HepG2 (cell line): ENCODE data around the gene SPATA25. TPM values are rescaled to one million over a fixed set of nuclear protein-coding genes. Genes with fewer than 3 reads are reported as not detected.

ENCODE experiments used
- AGO1 ChIP-seq: fragments of 200-400 bp; formaldehyde crosslinking; IDR thresholded peaks from 2 replicates; pipeline ENCODE4 v1.6.1; 2017; ENCODE audit warnings: mild to moderate bottlenecking, low read depth, low read length, moderate library complexity; ENCODE audit not compliant: poor library complexity, severe bottlenecking
- BRCA1 ChIP-seq: sonication (generic); formaldehyde crosslinking; IDR thresholded peaks from 2 replicates; pipeline ENCODE4 v1.4.0; 2020; ENCODE audit warnings: missing genetic modification reagents
- CSRNP1 ChIP-seq: sonication (generic); formaldehyde crosslinking; IDR thresholded peaks from 2 replicates; pipeline ENCODE4 v1.8.1; 2023; ENCODE audit warnings: mild to moderate bottlenecking, missing genetic modification reagents
- EED ChIP-seq: sonication (generic); formaldehyde crosslinking; IDR thresholded peaks from 2 replicates; pipeline ENCODE4 v1.5.0; 2020; ENCODE audit warnings: mild to moderate bottlenecking, missing genetic modification reagents
- FOSL1 ChIP-seq: sonication (generic); formaldehyde crosslinking; IDR thresholded peaks from 2 replicates; pipeline ENCODE4 v1.9.0; 2021; ENCODE audit warnings: missing genetic modification reagents, borderline replicate concordance
- HMG20A ChIP-seq: IDR thresholded peaks from 2 replicates; pipeline ENCODE4 v1.6.1; 2016; ENCODE audit warnings: borderline replicate concordance
- HOXA3 ChIP-seq: sonication (generic); formaldehyde crosslinking; IDR thresholded peaks from 2 replicates; pipeline ENCODE4 v1.5.0; 2020; ENCODE audit warnings: missing genetic modification reagents
- IRF1 ChIP-seq: sonication (generic); formaldehyde crosslinking; IDR thresholded peaks from 2 replicates; pipeline ENCODE4 v1.4.0; 2020; ENCODE audit warnings: low read depth, mild to moderate bottlenecking, missing genetic modification reagents
- JUND ChIP-seq: sonication (generic); formaldehyde crosslinking; IDR thresholded peaks from 2 replicates; pipeline ENCODE4 v1.8.0; 2022; ENCODE audit warnings: mild to moderate bottlenecking, missing genetic modification reagents
- LCORL ChIP-seq, 2 experiments: fragments of 450-650 bp in 1 of 2; sonication (generic) in 1 of 2; formaldehyde crosslinking in 1 of 2; IDR thresholded peaks; 2 replicates each; pipeline versions ENCODE4 v1.5.0 to v1.6.1; 2017 to 2020; ENCODE audit warnings: antibody characterized with exemption in 1 of 2, missing genetic modification reagents in 1 of 2
- NKX3-1 ChIP-seq: sonication (generic); formaldehyde crosslinking; IDR thresholded peaks from 2 replicates; pipeline ENCODE4 v1.5.0; 2020; ENCODE audit warnings: missing genetic modification reagents
- PHF8 ChIP-seq: sonication (generic); formaldehyde crosslinking; IDR thresholded peaks from 2 replicates; pipeline ENCODE4 v1.5.0; 2020; ENCODE audit warnings: missing genetic modification reagents
- POGZ ChIP-seq: sonication (generic); formaldehyde crosslinking; IDR thresholded peaks from 2 replicates; pipeline ENCODE4 v1.4.0; 2020; ENCODE audit warnings: mild to moderate bottlenecking, missing genetic modification reagents
- RBM39 ChIP-seq: fragments of 200-400 bp; formaldehyde crosslinking; IDR thresholded peaks from one replicate; pipeline ENCODE4 v1.6.1; 2018; ENCODE audit warnings: antibody characterized with exemption, mild to moderate bottlenecking, low read depth, low read length; ENCODE audit not compliant: poor library complexity, severe bottlenecking
- TBX3 ChIP-seq: fragments of 450-650 bp; IDR thresholded peaks from 2 replicates; pipeline ENCODE4 v1.6.1; 2017; ENCODE audit warnings: antibody characterized with exemption, mild to moderate bottlenecking, inconsistent platforms, borderline replicate concordance
- TFDP2 ChIP-seq: sonication (generic); formaldehyde crosslinking; IDR thresholded peaks from 2 replicates; pipeline ENCODE4 v1.4.0; 2020; ENCODE audit warnings: missing genetic modification reagents
- THAP11 ChIP-seq: IDR thresholded peaks from 2 replicates; pipeline ENCODE4 v1.6.1; 2016; ENCODE audit warnings: missing biosample characterization, missing genetic modification reagents
- TP53 ChIP-seq: sonication (generic); formaldehyde crosslinking; conservative IDR thresholded peaks from 2 replicates; pipeline ENCODE4 v1.4.0; 2020; ENCODE audit warnings: missing genetic modification reagents
- ZBTB42 ChIP-seq: sonication (generic); formaldehyde crosslinking; IDR thresholded peaks from 2 replicates; pipeline ENCODE4 v1.5.0; 2020; ENCODE audit warnings: mild to moderate bottlenecking, missing genetic modification reagents
- ZMAT5 ChIP-seq: sonication (generic); formaldehyde crosslinking; IDR thresholded peaks from 2 replicates; pipeline ENCODE4 v1.5.0; 2020; ENCODE audit warnings: mild to moderate bottlenecking, low read depth, missing genetic modification reagents, borderline replicate concordance
- ZNF17 ChIP-seq: sonication (generic); formaldehyde crosslinking; IDR thresholded peaks from 2 replicates; pipeline ENCODE4 v1.5.0; 2020; ENCODE audit warnings: mild to moderate bottlenecking, missing genetic modification reagents
- ZNF20 ChIP-seq: sonication (generic); formaldehyde crosslinking; IDR thresholded peaks from 2 replicates; pipeline ENCODE4 v1.4.0; 2020; ENCODE audit warnings: mild to moderate bottlenecking, moderate library complexity, missing genetic modification reagents
- ZNF510 ChIP-seq: sonication (generic); formaldehyde crosslinking; IDR thresholded peaks from 2 replicates; pipeline ENCODE4 v1.4.0; 2020; ENCODE audit warnings: low read depth, mild to moderate bottlenecking, missing genetic modification reagents
- ZNF572 ChIP-seq: sonication (generic); formaldehyde crosslinking; IDR thresholded peaks from 2 replicates; pipeline ENCODE4 v1.5.1; 2020; ENCODE audit warnings: mild to moderate bottlenecking, missing genetic modification reagents
- ZNF580 ChIP-seq: IDR thresholded peaks from 2 replicates; pipeline ENCODE4 v1.6.1; 2016; ENCODE audit warnings: low read depth, borderline replicate concordance
- ZNF781 ChIP-seq: sonication (generic); formaldehyde crosslinking; IDR thresholded peaks from 2 replicates; pipeline ENCODE4 v1.5.1; 2020; ENCODE audit warnings: borderline replicate concordance, mild to moderate bottlenecking, missing genetic modification reagents; ENCODE audit errors: not compliant biosample characterization
- polyA plus RNA-seq, 8 experiments: library from polyadenylated mRNA; depleted of rRNA in 3 of 8; stranded (reverse) in 7 of 8; unstranded in 1 of 8; fragments of >200 nt; fragmentation: Illumina TruSeq in 4 of 8; extraction: Trizol in 4 of 8; gene quantifications; 2 replicates each; pipeline versions ENCODE4 v1.2.1 to v1.2.3, GENCODE V29; 2011 to 2016; ENCODE audit warnings: low read depth in 4 of 8, missing spikeins in 1 of 8, mixed read lengths in 1 of 8; ENCODE audit not compliant: insufficient read depth in 1 of 8
- total RNA-seq, 5 experiments: library from RNA; depleted of rRNA; stranded (reverse); fragments of >200 nt; fragmentation: Illumina TruSeq; extraction: Trizol; gene quantifications; 2 replicates each; pipeline ENCODE4 v1.2.3, GENCODE V29; 2016; ENCODE audit warnings: low read depth in 1 of 5

Gene SPATA25
- total and polyA plus RNA-seq, 2 of the 13 experiments (the other 11 are each of a cell fraction or from before 2014, with no cell fraction given): 4.8 to 7.6 TPM

- TF ChIP-seq ZBTB42 (CRISPR knock-in tag) (no peak), ZNF580 (CRISPR knock-in tag) (no peak), EED (CRISPR knock-in tag) (no peak), ZNF572 (0 out of 2 replicates have a peak, but pooled peaks have one; percentile 40), IRF1 (CRISPR knock-in tag) (no peak), THAP11 (CRISPR knock-in tag) (no peak), AGO1 (no peak), NKX3-1 (CRISPR knock-in tag) (no peak), ZNF510 (no peak), ZNF20 (CRISPR knock-in tag) (no peak), TFDP2 (CRISPR knock-in tag) (0 out of 2 replicates have a peak, but pooled peaks have one; percentile 44), TBX3 (no peak), ZMAT5 (no peak), PHF8 (CRISPR knock-in tag) (no peak), ZNF17 (CRISPR knock-in tag) (no peak), FOSL1 (CRISPR knock-in tag) (no peak), CSRNP1 (CRISPR knock-in tag) (no peak), LCORL (IDR thresholded peaks at IDR 0.05) (no peak), LCORL (CRISPR knock-in tag; IDR thresholded peaks at IDR 0.05) (0 out of 2 replicates have a peak, but pooled peaks have one; percentile 51), BRCA1 (CRISPR knock-in tag) (no peak), HOXA3 (CRISPR knock-in tag) (peak; percentile 64), JUND (CRISPR knock-in tag) (no peak), ZNF781 (CRISPR knock-in tag) (no peak), POGZ (CRISPR knock-in tag) (no peak), RBM39 (no peak), TP53 (no peak), HMG20A (peak; percentile 54; the same call in 1 of the 2 replicates)
Observed at GRCh38 chr20:45921337-45922189, 34.1 kb upstream of the SPATA25 start (continued).
